Fibroblast of pulmonary artery (primary cell): ENCODE measurements around the gene CROCC2.

Source experiments
- DNase-seq: peaks from one replicate; pipeline ENCODE4 v3.0.0-alpha.2; 2010; ENCODE audit warnings: low read depth
- H3K4me3 ChIP-seq: replicated peaks from 2 replicates; pipeline ENCODE4 v1.5.1; 2011; ENCODE audit warnings: low read depth, mild to moderate bottlenecking, control low read depth, low read length, moderate library complexity
- CTCF ChIP-seq: IDR thresholded peaks from 2 replicates; pipeline ENCODE4 v1.5.1; 2011; ENCODE audit warnings: mild to moderate bottlenecking, control low read depth, low read length, inconsistent platforms; ENCODE audit errors: missing control alignments

Gene CROCC2

GRCh38 chr2:240960309-240960970 lies 54.3 kb downstream of the CROCC2 start:
- peak; percentile 41 for DNase-seq
- H3K4me3 ChIP-seq: no peak overlapping the region
- no peak for TF ChIP-seq CTCF

- DNase-seq: peak; percentile 34
- H3K4me3 ChIP-seq: no peak overlapping the region
- no peak for TF ChIP-seq CTCF
Measured at GRCh38 chr2:240960971-240961876, 55.1 kb downstream of the CROCC2 start.

- H3K4me3 ChIP-seq: no peak overlapping the region
- DNase-seq: no peak
- TF ChIP-seq CTCF: no peak
Measured at GRCh38 chr2:240961910-240962299, 55.8 kb downstream of the CROCC2 start.

GRCh38 chr2:240962300-240963064 lies 56.3 kb downstream of the CROCC2 start:
- TF ChIP-seq CTCF: no peak
- peak; percentile 29 for DNase-seq
- H3K4me3 ChIP-seq: no peak overlapping the region

GRCh38 chr2:240963065-240963867 lies 57.1 kb downstream of the CROCC2 start:
- no peak for DNase-seq
- no peak for TF ChIP-seq CTCF
- no peak overlapping the region for H3K4me3 ChIP-seq
